Mesothelial cell of epicardium (in vitro differentiated cells): ENCODE measurements around the gene LEUTX. TPM values are rescaled to one million over a fixed set of nuclear protein-coding genes. Genes with fewer than 3 reads are reported as not detected.

ENCODE experiments used
- DNase-seq, 2 experiments: peaks; one replicate each; pipeline ENCODE4 v3.0.0; 2021; ENCODE audit warnings: low spot score in 2 of 2; ENCODE audit not compliant: unreplicated experiment in 2 of 2
- H3K27ac Mint-ChIP-seq: 2 replicates; pipeline ENCODE4 v1.8.0; 2021; ENCODE audit warnings: mixed read lengths
- H3K27me3 Mint-ChIP-seq: 2 replicates; pipeline ENCODE4 v1.8.0; 2021; ENCODE audit warnings: low read depth, mixed read lengths
- H3K36me3 Mint-ChIP-seq: 2 replicates; pipeline ENCODE4 v1.8.0; 2021; ENCODE audit warnings: mixed read lengths
- H3K4me1 Mint-ChIP-seq: 2 replicates; pipeline ENCODE4 v1.8.0; 2021; ENCODE audit warnings: mixed read lengths
- H3K4me3 Mint-ChIP-seq: 2 replicates; pipeline ENCODE4 v1.8.0; 2021; ENCODE audit warnings: mild to moderate bottlenecking, moderate library complexity, mixed read lengths
- H3K9me3 Mint-ChIP-seq: 2 replicates; pipeline ENCODE4 v1.8.0; 2021; ENCODE audit warnings: mixed read lengths
- total RNA-seq: library from RNA; stranded (reverse); gene quantifications from 3 replicates; pipeline ENCODE4 v1.2.1, GENCODE V29; 2021
- TF ChIP-seq, protein P1 (sequence below): fragments of 200-600 bp; sonication (generic); IDR thresholded peaks from one replicate; pipeline ENCODE4 v1.5.0; 2021; ENCODE audit warnings: antibody characterized with exemption; ENCODE audit not compliant: unreplicated experiment

LEUTX gene
- total RNA-seq, 1 donor from 2014 or later, result not detected

- TF ChIP-seq, protein P1, sequence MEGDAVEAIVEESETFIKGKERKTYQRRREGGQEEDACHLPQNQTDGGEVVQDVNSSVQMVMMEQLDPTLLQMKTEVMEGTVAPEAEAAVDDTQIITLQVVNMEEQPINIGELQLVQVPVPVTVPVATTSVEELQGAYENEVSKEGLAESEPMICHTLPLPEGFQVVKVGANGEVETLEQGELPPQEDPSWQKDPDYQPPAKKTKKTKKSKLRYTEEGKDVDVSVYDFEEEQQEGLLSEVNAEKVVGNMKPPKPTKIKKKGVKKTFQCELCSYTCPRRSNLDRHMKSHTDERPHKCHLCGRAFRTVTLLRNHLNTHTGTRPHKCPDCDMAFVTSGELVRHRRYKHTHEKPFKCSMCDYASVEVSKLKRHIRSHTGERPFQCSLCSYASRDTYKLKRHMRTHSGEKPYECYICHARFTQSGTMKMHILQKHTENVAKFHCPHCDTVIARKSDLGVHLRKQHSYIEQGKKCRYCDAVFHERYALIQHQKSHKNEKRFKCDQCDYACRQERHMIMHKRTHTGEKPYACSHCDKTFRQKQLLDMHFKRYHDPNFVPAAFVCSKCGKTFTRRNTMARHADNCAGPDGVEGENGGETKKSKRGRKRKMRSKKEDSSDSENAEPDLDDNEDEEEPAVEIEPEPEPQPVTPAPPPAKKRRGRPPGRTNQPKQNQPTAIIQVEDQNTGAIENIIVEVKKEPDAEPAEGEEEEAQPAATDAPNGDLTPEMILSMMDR, result no peak
- Mint-ChIP-seq H3K27me3 (no peaks in the 10 kb centered on the region), H3K36me3 (no peaks in the 10 kb centered on the region), H3K4me1 (peaks cover 3% of the 10 kb centered on the region), H3K4me3 (no peak overlapping the region), H3K27ac (no peak overlapping the region), H3K9me3 (no peaks in the 10 kb centered on the region)
- DNase-seq, result no peak
Observed at GRCh38 chr19:39818626-39819097, 40.0 kb downstream of the LEUTX start.

DNA sequence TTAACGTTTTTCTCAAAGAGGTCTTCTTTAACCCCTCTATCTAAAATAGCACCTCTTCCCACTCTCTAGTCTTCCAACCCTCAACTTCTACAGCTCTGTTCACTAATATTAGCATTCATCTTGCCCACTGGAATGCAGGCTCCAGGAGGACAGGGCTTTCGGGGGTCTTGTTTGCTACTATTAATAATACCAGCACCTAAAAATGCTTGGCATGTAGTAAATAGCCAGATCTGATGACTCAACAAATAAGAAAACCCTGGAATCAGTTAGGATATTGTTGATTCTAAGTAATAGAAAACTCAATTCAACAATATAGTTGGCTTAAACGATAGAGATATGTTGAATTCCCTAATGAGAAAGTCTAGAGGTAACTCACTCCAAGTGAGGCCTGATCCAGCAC, 41.1 kb downstream of the LEUTX start:
- Mint-ChIP-seq H3K27ac (no peak overlapping the region), H3K9me3 (no peaks in the 10 kb centered on the region), H3K27me3 (no peaks in the 10 kb centered on the region), H3K4me1 (peaks cover 2% of the 10 kb centered on the region), H3K4me3 (no peak overlapping the region), H3K36me3 (no peaks in the 10 kb centered on the region)
- DNase-seq, result no peak
- TF ChIP-seq, protein P1, result no peak

DNA sequence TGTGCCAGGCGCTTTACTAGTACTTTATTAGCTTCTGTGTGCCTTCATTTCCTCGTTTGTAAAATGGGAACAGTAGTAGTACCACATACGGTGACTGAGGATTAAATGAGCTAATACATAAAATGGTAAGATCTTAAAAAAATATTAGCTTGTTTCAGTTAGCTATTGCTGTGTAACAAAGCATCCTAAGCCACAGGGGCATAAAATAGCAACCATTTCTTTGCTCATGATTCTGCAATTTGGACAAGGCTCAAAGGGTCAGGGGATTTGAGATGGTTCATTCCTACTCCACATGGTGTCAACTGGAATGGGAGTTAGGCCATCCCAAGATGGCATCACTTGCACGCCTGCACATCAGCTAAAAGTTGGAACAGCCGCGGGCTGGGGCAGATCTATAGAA, 42.0 kb downstream of the LEUTX start:
- H3K27me3 Mint-ChIP-seq, result no peaks in the 10 kb centered on the region
- H3K36me3 Mint-ChIP-seq, result no peaks in the 10 kb centered on the region
- H3K4me1 Mint-ChIP-seq, result peaks cover 2% of the 10 kb centered on the region
- no peaks in the 10 kb centered on the region for H3K9me3 Mint-ChIP-seq
- H3K4me3 Mint-ChIP-seq, result no peak overlapping the region
- TF ChIP-seq, protein P1, result no peak
- no peak overlapping the region for H3K27ac Mint-ChIP-seq
- no peak for DNase-seq

DNA sequence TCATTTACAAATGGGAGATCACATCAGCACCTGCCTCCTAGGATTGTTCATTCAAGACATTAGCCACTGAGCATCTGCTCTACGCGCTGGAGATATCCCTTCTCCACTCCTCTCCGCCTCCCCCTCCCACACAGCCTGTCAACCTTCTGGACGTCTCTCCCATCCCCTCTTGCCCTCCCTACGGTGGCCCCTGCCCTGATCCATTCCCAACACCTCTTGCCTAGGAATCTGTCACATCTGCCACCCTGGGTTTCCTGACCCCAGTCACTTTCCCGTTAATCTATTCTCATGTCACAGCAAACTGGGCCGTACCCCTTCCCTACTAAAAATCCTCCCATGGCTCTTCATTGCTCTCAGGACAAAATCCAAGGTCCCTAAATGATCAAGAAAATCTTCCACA, 45.0 kb downstream of the LEUTX start:
- H3K9me3 Mint-ChIP-seq, result no peaks in the 10 kb centered on the region
- H3K36me3 Mint-ChIP-seq, result peaks cover 10% of the 10 kb centered on the region
- no peaks in the 10 kb centered on the region for H3K4me1 Mint-ChIP-seq
- no peak overlapping the region for H3K4me3 Mint-ChIP-seq
- TF ChIP-seq, protein P1, result no peak
- H3K27ac Mint-ChIP-seq, result no peak overlapping the region
- no peaks in the 10 kb centered on the region for H3K27me3 Mint-ChIP-seq
- no peak for DNase-seq

- H3K4me1 Mint-ChIP-seq, result no peaks in the 10 kb centered on the region
- no peak overlapping the region for H3K27ac Mint-ChIP-seq
- H3K4me3 Mint-ChIP-seq, result no peak overlapping the region
- no peaks in the 10 kb centered on the region for H3K27me3 Mint-ChIP-seq
- TF ChIP-seq, protein P1, result no peak
- DNase-seq, result peak; percentile 58 to 80
- H3K9me3 Mint-ChIP-seq, result no peaks in the 10 kb centered on the region
- peaks cover 15% of the 10 kb centered on the region for H3K36me3 Mint-ChIP-seq
Observed at GRCh38 chr19:39824143-39825092, 45.8 kb downstream of the LEUTX start.
